Activated CD4-positive, alpha-beta T cell treated with anti-CD3 and anti-CD28 coated beads, Interleukin-2, amount 10 ng/mL, durations not matched to agents 24 days and 14 days (primary cell): ENCODE data around the gene DEFB114. TPM values are rescaled to one million over a fixed set of nuclear protein-coding genes. Genes with fewer than 3 reads are reported as not detected.

ENCODE experiments used
- DNase-seq: peaks from one replicate; pipeline ENCODE4 v3.0.0; 2022
- H3K27ac Mint-ChIP-seq: one replicate; pipeline ENCODE4 v1.8.0; 2022; ENCODE audit warnings: mild to moderate bottlenecking, mixed read lengths
- H3K27me3 Mint-ChIP-seq: one replicate; pipeline ENCODE4 v1.8.0; 2022; ENCODE audit warnings: mixed read lengths
- H3K36me3 Mint-ChIP-seq: one replicate; pipeline ENCODE4 v1.8.0; 2022; ENCODE audit warnings: low read depth, mild to moderate bottlenecking, mixed read lengths
- H3K4me1 Mint-ChIP-seq: one replicate; pipeline ENCODE4 v1.8.0; 2021; ENCODE audit warnings: mixed read lengths
- H3K4me3 Mint-ChIP-seq: one replicate; pipeline ENCODE4 v1.8.0; 2022; ENCODE audit warnings: mild to moderate bottlenecking, moderate library complexity, mixed read lengths
- H3K9me3 Mint-ChIP-seq: one replicate; pipeline ENCODE4 v1.8.0; 2021; ENCODE audit warnings: mixed read lengths
- intact Hi-C: fragments of 100-400 bp; cut with micrococcal nuclease; formaldehyde crosslinking; loops from one replicate; pipeline ENCODE4 v1.15.1; 2023
- total RNA-seq: library from RNA; stranded (reverse); gene quantifications from 2 replicates; pipeline ENCODE4 v1.2.3, GENCODE V29; 2022

Gene DEFB114
- total RNA-seq, 1 donor from 2014 or later = not detected

- no peaks in the 10 kb centered on the region for H3K27me3 Mint-ChIP-seq
- H3K36me3 Mint-ChIP-seq = no peaks in the 10 kb centered on the region
- no peak overlapping the region for H3K4me3 Mint-ChIP-seq
- intact Hi-C loops = no loop called here
- H3K9me3 Mint-ChIP-seq = no peaks in the 10 kb centered on the region
- H3K4me1 Mint-ChIP-seq = no peaks in the 10 kb centered on the region
- DNase-seq = no peak
- no peak overlapping the region for H3K27ac Mint-ChIP-seq
These were observed 44.7 kb downstream of the DEFB114 start for GRCh38 chr6:49919261-49919660.

GRCh38 chr6:49918787-49919186, 45.2 kb downstream of the DEFB114 start:
- Mint-ChIP-seq H3K27me3 (no peaks in the 10 kb centered on the region), H3K9me3 (no peaks in the 10 kb centered on the region), H3K4me3 (no peak overlapping the region), H3K4me1 (no peaks in the 10 kb centered on the region), H3K27ac (no peak overlapping the region), H3K36me3 (no peaks in the 10 kb centered on the region)
- intact Hi-C loops = no loop called here
- DNase-seq = no peak

- H3K4me1 Mint-ChIP-seq = no peaks in the 10 kb centered on the region
- intact Hi-C loops = no loop called here
- H3K27ac Mint-ChIP-seq = no peak overlapping the region
- DNase-seq = no peak
- no peaks in the 10 kb centered on the region for H3K27me3 Mint-ChIP-seq
- no peak overlapping the region for H3K4me3 Mint-ChIP-seq
- H3K36me3 Mint-ChIP-seq = no peaks in the 10 kb centered on the region
- H3K9me3 Mint-ChIP-seq = no peaks in the 10 kb centered on the region
These were observed 48.9 kb downstream of the DEFB114 start for GRCh38 chr6:49915035-49915434.

GRCh38 chr6:49913636-49914375, 50.2 kb downstream of the DEFB114 start:
- DNase-seq = no peak
- H3K36me3 Mint-ChIP-seq = no peaks in the 10 kb centered on the region
- intact Hi-C loops = no loop called here
- no peaks in the 10 kb centered on the region for H3K4me1 Mint-ChIP-seq
- H3K9me3 Mint-ChIP-seq = no peaks in the 10 kb centered on the region
- no peak overlapping the region for H3K27ac Mint-ChIP-seq
- H3K27me3 Mint-ChIP-seq = no peaks in the 10 kb centered on the region
- H3K4me3 Mint-ChIP-seq = no peak overlapping the region

GRCh38 chr6:49912196-49912595, 51.8 kb downstream of the DEFB114 start:
- no peak for DNase-seq
- no peak overlapping the region for H3K4me3 Mint-ChIP-seq
- no peaks in the 10 kb centered on the region for H3K9me3 Mint-ChIP-seq
- H3K36me3 Mint-ChIP-seq = no peaks in the 10 kb centered on the region
- H3K27me3 Mint-ChIP-seq = no peaks in the 10 kb centered on the region
- H3K27ac Mint-ChIP-seq = no peak overlapping the region
- no peaks in the 10 kb centered on the region for H3K4me1 Mint-ChIP-seq
- intact Hi-C loops = no loop called here

- Mint-ChIP-seq H3K27me3 (no peaks in the 10 kb centered on the region), H3K27ac (no peak overlapping the region), H3K36me3 (no peaks in the 10 kb centered on the region), H3K4me3 (no peak overlapping the region), H3K9me3 (no peaks in the 10 kb centered on the region), H3K4me1 (no peaks in the 10 kb centered on the region)
- intact Hi-C loops = no loop called here
- DNase-seq = no peak
These were observed 52.7 kb downstream of the DEFB114 start for GRCh38 chr6:49911252-49911651.

Other genes starting within 250 kb of the DEFB114 start
- gene CRISP3, start 219.8 kb downstream of the DEFB114 start, total RNA-seq = not detected in 2 replicates
- gene PGK2, start 176.9 kb downstream of the DEFB114 start, total RNA-seq = not detected in 2 replicates
- not detected in 2 replicates for gene CRISP1, start 97.6 kb downstream of the DEFB114 start, total RNA-seq
- not detected in 2 replicates for gene DEFB113, start 5.5 kb upstream of the DEFB114 start, total RNA-seq
- gene DEFB110, start 57.8 kb upstream of the DEFB114 start, total RNA-seq = not detected in 2 replicates
- gene DEFB112, start 85.8 kb upstream of the DEFB114 start, total RNA-seq = not detected in 2 replicates